BLaER1 treated with 17β-estradiol and CSF1 and Interleukin-3, amounts not matched to agents 10 nM and 100 nM (cell line): ENCODE results near the gene AP5S1.

ENCODE experiments used
- H3K27ac ChIP-seq, 11 experiments: shearing (Covaris generic); formaldehyde crosslinking; 2 replicates each; pipeline ENCODE4 v1.8.1; 2022
- H3K27me3 ChIP-seq, 11 experiments: shearing (Covaris generic); formaldehyde crosslinking; 2 replicates each; pipeline ENCODE4 v1.8.1; 2022
- H3K36me3 ChIP-seq, 11 experiments: shearing (Covaris generic); formaldehyde crosslinking; 2 replicates each; pipeline ENCODE4 v1.8.1; 2022
- H3K4me1 ChIP-seq, 10 experiments: shearing (Covaris generic); formaldehyde crosslinking; 2 replicates each; pipeline ENCODE4 v1.8.1; 2022
- H3K4me2 ChIP-seq, 11 experiments: shearing (Covaris generic); formaldehyde crosslinking; 2 replicates each; pipeline ENCODE4 v1.8.1; 2022
- H3K4me3 ChIP-seq, 10 experiments: shearing (Covaris generic); formaldehyde crosslinking; 2 replicates each; pipeline ENCODE4 v1.8.1; 2022
- H3K9ac ChIP-seq, 11 experiments: shearing (Covaris generic); formaldehyde crosslinking; 2 replicates each; pipeline ENCODE4 v1.8.1; 2022
- H3K9me3 ChIP-seq, 11 experiments: shearing (Covaris generic); formaldehyde crosslinking; replicated peaks in 1 of 11; 2 replicates each; pipeline ENCODE4 v1.8.1; 2022
- H4K20me1 ChIP-seq, 11 experiments: shearing (Covaris generic); formaldehyde crosslinking; 2 replicates each; pipeline ENCODE4 v1.8.1; 2022
- Cebpa-rat ChIP-seq, 11 experiments: shearing (Covaris generic); IDR thresholded peaks; 2 replicates each; pipeline ENCODE4 v1.8.1; 2022

Gene AP5S1

DNA sequence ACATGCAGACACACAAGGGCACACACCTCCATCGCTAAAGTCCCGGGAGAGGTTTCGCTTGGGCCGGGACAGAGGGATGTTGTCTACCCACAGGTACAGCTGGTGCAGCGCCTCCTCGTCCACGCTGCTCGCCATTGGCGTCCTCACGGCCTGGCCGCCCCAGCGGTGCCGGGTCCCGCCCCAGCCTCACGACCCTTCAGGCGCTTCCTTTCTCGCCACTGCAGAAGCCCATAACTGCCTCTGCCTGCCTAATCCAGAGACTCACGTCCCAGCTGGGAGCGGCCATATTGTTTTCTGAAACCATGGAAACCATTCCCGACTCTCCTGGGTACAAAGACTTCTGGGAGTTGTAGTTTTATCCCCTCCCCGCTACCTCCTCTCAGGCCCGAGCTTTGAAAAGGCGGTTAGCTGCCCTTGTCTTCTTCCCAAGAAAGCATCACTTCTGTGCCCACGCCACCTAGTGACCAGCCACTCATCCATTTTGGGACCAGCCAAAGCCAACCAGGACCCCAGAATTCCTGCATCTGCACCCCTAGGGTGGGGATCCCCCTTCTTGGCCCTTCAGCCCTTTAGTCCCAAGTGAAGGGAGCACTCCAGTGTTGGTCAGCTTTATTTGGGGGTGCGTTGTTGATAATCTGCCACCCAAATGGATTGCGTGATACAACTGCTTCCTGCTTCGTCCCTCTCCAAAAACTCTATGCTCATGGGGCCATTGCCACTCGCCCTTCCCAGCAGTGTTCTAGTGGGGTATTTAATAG is 39.0 kb upstream of the AP5S1 start, which contains the start of gene SPEF1:
SPEF1 (minus strand) TSS at position 296 of the 758 bp plus-strand sequence; CDS start at position 135, 161 bp downstream.
- H3K27me3 ChIP-seq, result peaks cover 37 to 49% (median 45%) of the 10 kb centered on the region in 11 experiments
- H3K4me2 ChIP-seq, result peak within 1 kb of the TSS; percentile 85 to 99 (median 97)
- H3K27ac ChIP-seq, result peak within 1 kb of the TSS in 1 of 11 experiments; percentile 44; a peak in 1 of 22 replicates
- peak within 1 kb of the TSS in 6 of 11 experiments; percentile 12 to 57 (median 44); a peak in 9 of 22 replicates for H3K9ac ChIP-seq
- H3K36me3 ChIP-seq, result peaks cover 0 to 32% (median 6%) of the 10 kb centered on the region in 11 experiments; a peak in 15 of 22 replicates
- H3K4me1 ChIP-seq, result peaks cover 40 to 74% (median 58%) of the 10 kb centered on the region in 10 experiments
- H4K20me1 ChIP-seq, result peaks cover 31 to 65% (median 52%) of the 10 kb centered on the region in 11 experiments; a peak in 21 of 22 replicates
- TF ChIP-seq Cebpa-rat (IDR thresholded peaks at IDR 0.05), result no peak
- H3K4me3 ChIP-seq, result peak within 1 kb of the TSS; percentile 39 to 69 (median 54); a peak in 19 of 20 replicates
- H3K9me3 ChIP-seq, result peaks cover 0 to 21% (median 3%) of the 10 kb centered on the region in 11 experiments; a peak in 9 of 22 replicates

DNA sequence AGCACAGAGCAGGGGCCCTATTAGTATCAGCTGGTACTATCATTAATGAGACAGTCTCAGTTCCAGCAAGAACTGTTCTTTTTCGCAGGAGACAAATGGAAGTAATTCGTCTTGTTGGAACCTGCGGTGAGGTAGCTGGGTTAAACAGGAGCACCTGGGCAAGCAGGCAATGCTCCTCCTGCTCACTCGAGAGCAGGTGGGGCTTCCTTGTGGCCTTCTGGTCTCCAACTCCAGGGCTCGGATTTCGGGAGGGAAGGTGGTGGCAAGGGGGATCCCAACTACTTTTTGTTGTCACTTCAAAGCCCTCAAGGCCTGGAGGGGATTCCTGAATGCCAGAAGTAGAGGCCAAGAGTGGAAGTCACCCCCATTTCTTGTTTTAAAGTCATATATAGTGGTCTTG is 37.8 kb upstream of the AP5S1 start:
- Histone ChIP-seq H3K27me3 (peaks cover 24 to 36% (median 32%) of the 10 kb centered on the region in 11 experiments), H3K4me3 (no peak overlapping the region), H3K9me3 (peaks cover 0 to 9% (median 0%) of the 10 kb centered on the region in 11 experiments; a peak in 2 of 22 replicates), H3K4me2 (no peak overlapping the region), H3K36me3 (peaks cover 0 to 32% (median 6%) of the 10 kb centered on the region in 11 experiments; a peak in 15 of 22 replicates), H3K4me1 (peaks cover 43 to 76% (median 59%) of the 10 kb centered on the region in 10 experiments), H3K27ac (no peak overlapping the region), H3K9ac (peak overlapping the region in 1 of 11 experiments; percentile 57; a peak in 1 of 22 replicates), H4K20me1 (peaks cover 31 to 65% (median 52%) of the 10 kb centered on the region in 11 experiments; a peak in 21 of 22 replicates)
- TF ChIP-seq Cebpa-rat (IDR thresholded peaks at IDR 0.05), result no peak

DNA sequence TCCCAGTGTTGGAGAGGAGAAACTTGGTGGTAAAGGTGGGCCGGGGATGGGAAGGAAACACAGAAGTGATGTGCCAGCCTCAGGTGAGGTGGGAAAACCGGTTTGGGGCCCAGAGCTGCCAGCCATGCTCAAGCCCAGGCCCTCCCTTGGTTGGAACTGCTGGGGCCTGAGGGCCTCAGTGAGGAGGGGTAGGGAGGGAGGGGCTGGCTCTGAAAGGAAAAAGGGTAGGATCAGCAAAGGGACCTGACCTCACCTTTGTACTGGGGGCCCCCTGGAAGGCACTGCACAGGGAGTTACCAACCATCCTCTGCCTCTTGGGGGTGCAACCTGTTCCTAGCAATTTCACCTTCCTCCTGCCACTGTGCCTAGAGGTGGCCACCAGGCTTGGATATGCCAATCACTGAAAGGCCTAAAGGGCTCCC is 37.3 kb upstream of the AP5S1 start:
- peaks cover 0 to 32% (median 6%) of the 10 kb centered on the region in 11 experiments; a peak in 15 of 22 replicates for H3K36me3 ChIP-seq
- no peak overlapping the region for H3K4me3 ChIP-seq
- H4K20me1 ChIP-seq, result peaks cover 31 to 60% (median 52%) of the 10 kb centered on the region in 11 experiments; a peak in 21 of 22 replicates
- peaks cover 43 to 75% (median 59%) of the 10 kb centered on the region in 10 experiments for H3K4me1 ChIP-seq
- H3K9me3 ChIP-seq, result peaks cover 0 to 4% (median 0%) of the 10 kb centered on the region in 11 experiments; a peak in 1 of 22 replicates
- no peak overlapping the region for H3K27ac ChIP-seq
- TF ChIP-seq Cebpa-rat (IDR thresholded peaks at IDR 0.05), result no peak
- peaks cover 19 to 31% (median 28%) of the 10 kb centered on the region in 11 experiments for H3K27me3 ChIP-seq
- H3K4me2 ChIP-seq, result peak overlapping the region in 7 of 11 experiments; percentile 5 to 100 (median 55); a peak in 6 of 22 replicates
- H3K9ac ChIP-seq, result peak overlapping the region in 4 of 11 experiments; percentile 7 to 57 (median 40); a peak in 3 of 22 replicates

DNA sequence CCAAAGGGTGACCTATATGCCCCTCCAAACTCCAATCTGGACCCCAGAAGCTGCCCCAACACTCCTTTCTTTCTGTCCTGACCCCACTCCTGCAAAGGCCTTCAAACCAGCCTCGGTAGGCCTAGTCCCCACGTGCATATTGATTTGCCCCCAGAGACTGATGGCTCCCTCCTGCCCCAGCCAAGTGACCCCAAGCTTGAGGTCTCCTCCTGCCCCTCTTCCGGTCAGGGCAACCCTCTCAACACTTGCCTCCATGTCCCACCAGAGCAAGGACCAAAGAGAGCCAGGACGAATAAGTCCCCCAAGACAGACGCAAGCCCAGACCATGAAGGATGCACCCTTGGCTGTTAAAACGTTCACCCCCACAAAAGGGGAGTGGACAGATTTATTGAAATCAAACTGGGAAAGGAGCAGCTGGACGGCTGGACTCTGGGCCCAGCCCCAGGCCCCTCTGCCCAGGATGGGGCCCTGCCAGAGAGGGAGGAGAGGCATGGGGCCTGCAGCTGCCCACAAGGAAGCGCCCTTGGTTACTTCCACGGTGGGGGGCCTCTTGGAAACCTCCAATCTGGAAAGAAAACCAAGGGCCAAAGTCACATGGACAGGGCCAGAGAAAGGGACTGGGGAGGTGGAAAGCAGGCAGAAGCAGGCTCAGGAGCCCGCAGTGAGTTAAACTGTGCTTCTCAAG is 36.7 kb upstream of the AP5S1 start:
- peaks cover 0 to 32% (median 6%) of the 10 kb centered on the region in 11 experiments; a peak in 15 of 22 replicates for H3K36me3 ChIP-seq
- peak overlapping the region in 8 of 11 experiments; percentile 5 to 100 (median 54); a peak in 14 of 22 replicates for H3K4me2 ChIP-seq
- H3K27ac ChIP-seq, result no peak overlapping the region
- H3K27me3 ChIP-seq, result peaks cover 14 to 26% (median 22%) of the 10 kb centered on the region in 11 experiments
- H3K9me3 ChIP-seq, result no peaks in the 10 kb centered on the region
- peaks cover 47 to 69% (median 57%) of the 10 kb centered on the region in 10 experiments for H3K4me1 ChIP-seq
- peak overlapping the region in 6 of 11 experiments; percentile 7 to 91 (median 40); a peak in 7 of 22 replicates for H3K9ac ChIP-seq
- H4K20me1 ChIP-seq, result peaks cover 31 to 56% (median 52%) of the 10 kb centered on the region in 11 experiments; a peak in 21 of 22 replicates
- 0 out of 20 replicates have a peak overlapping the region, but pooled peaks of 1 of the 10 experiments have one; percentile 4 for H3K4me3 ChIP-seq
- no peak for TF ChIP-seq Cebpa-rat (IDR thresholded peaks at IDR 0.05)

DNA sequence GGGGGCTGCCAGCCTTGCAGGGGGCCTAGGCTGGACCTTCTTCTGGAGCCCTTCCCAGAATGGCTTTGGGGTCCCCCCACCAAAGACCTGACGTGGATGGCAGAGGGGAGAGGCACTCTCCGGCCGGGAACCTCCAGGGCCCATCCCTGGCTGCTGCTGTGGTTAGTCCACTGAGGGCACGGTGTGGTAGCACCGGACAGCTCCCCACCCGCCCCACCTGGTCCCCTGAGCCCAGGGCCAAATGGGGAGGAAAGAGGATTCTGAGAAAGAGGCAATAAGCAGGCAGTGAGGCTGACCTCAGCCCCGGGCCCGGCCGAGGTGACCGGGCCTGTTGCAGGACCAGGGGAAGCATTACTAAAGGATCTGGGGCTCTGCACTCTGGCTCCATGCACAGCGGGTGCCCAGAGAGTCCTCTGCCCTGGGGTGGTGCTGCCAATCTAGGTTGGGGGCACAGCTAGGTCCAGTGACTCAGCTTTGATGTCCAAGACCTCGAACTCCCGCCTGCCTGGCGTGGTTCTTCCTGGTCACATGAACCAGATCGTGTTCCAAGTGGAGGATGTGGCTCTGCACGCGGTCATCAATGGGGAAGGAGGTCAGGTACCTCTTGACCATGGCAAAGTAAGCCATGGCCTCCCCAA is 36.0 kb upstream of the AP5S1 start:
- Histone ChIP-seq H3K4me2 (peak overlapping the region; percentile 90 to 100 (median 99)), H3K36me3 (peaks cover 0 to 32% (median 6%) of the 10 kb centered on the region in 11 experiments; a peak in 15 of 22 replicates), H3K4me1 (peaks cover 47 to 63% (median 55%) of the 10 kb centered on the region in 10 experiments), H4K20me1 (peaks cover 31 to 56% (median 52%) of the 10 kb centered on the region in 11 experiments; a peak in 21 of 22 replicates), H3K9me3 (no peaks in the 10 kb centered on the region), H3K4me3 (peak overlapping the region in 3 of 10 experiments; percentile 74 to 85 (median 77); a peak in 4 of 20 replicates), H3K27me3 (peaks cover 7 to 19% (median 15%) of the 10 kb centered on the region in 11 experiments), H3K27ac (no peak overlapping the region), H3K9ac (peak overlapping the region in 9 of 11 experiments; percentile 4 to 91 (median 55); a peak in 8 of 22 replicates)
- no peak for TF ChIP-seq Cebpa-rat (IDR thresholded peaks at IDR 0.05)

DNA sequence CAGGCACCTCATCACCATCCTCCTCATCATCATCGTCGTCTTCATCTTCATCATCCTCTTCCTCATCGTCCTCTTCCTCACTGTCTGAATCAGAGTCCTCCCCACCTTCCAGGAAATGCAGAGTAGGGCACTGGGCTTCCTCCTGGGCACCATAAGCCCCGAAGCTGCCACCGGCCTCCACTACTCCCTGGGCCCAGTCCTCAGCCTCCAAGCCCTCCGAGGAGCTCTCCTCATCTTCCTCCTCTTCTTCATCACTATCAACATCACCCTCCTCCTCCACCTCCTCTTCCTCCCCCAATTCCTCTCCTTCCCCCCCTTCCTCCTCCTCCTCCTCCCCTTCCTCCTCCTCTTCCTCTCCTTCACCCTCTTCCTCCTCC is 35.5 kb upstream of the AP5S1 start:
- Histone ChIP-seq H3K4me1 (peaks cover 47 to 63% (median 53%) of the 10 kb centered on the region in 10 experiments), H3K9me3 (no peaks in the 10 kb centered on the region), H4K20me1 (peaks cover 31 to 56% (median 52%) of the 10 kb centered on the region in 11 experiments; a peak in 21 of 22 replicates), H3K27me3 (peaks cover 2 to 14% (median 10%) of the 10 kb centered on the region in 11 experiments), H3K36me3 (peaks cover 0 to 32% (median 6%) of the 10 kb centered on the region in 11 experiments; a peak in 15 of 22 replicates), H3K4me3 (peak overlapping the region in 6 of 10 experiments; percentile 67 to 88 (median 76); a peak in 8 of 20 replicates), H3K4me2 (peak overlapping the region; percentile 90 to 100 (median 99)), H3K9ac (peak overlapping the region in 10 of 11 experiments; percentile 4 to 92 (median 72); a peak in 13 of 22 replicates), H3K27ac (no peak overlapping the region)
- no peak for TF ChIP-seq Cebpa-rat (IDR thresholded peaks at IDR 0.05)

DNA sequence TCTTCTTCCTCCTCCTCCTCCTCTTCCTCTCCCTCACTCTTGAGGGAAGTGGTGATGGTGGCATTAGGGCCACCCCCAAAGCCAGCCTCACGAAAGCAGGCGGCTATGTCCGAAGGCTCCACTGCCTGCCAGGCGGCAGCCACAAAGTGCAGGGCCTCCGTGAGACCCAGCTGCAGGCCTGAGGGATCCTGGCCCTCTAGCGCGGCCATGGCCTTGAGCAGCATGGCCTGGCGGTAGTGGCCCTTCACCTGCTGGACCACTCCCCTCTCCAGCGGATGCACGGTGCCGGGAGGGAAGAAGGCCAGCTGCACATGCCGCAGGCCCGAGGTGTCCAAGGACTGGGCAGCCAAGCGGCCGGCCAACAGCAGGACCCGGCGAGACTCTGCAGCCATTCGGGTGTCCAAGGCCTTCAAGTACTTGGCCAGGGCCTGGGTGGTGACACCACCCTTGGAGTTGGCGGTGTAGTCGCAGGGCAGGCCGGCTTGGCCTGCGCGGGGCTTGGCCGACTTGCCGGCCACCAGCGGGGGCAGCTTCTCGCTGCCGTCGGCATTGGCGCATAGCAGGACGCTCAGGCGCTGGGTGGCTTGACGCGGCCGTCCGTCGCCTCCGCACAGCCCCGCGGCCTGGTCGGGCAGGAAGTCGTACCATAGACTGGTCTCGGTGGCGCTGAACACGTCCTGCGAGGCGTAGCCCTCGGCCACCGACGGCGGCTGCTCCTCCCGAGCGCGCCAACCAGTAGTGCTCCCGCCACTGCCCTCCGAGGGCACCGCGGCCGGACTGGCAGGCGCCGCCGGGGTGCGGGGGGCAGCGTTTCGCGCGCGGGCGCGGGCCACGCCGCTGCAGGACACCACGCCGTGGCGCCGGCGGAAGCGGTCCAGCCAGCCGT is 34.9 kb upstream of the AP5S1 start:
- peak overlapping the region; percentile 83 to 94 (median 87) for H3K27ac ChIP-seq
- H3K27me3 ChIP-seq, result peaks cover 0 to 7% (median 4%) of the 10 kb centered on the region in 11 experiments; a peak in 13 of 22 replicates
- peak overlapping the region; percentile 66 to 88 (median 76) for H3K4me3 ChIP-seq
- H3K9ac ChIP-seq, result peak overlapping the region; percentile 84 to 94 (median 91)
- H3K9me3 ChIP-seq, result no peaks in the 10 kb centered on the region
- TF ChIP-seq Cebpa-rat (IDR thresholded peaks at IDR 0.05), result no peak
- H3K4me1 ChIP-seq, result peaks cover 45 to 61% (median 51%) of the 10 kb centered on the region in 10 experiments
- peaks cover 31 to 55% (median 52%) of the 10 kb centered on the region in 11 experiments; a peak in 21 of 22 replicates for H4K20me1 ChIP-seq
- peak overlapping the region; percentile 90 to 100 (median 99) for H3K4me2 ChIP-seq
- peaks cover 0 to 32% (median 6%) of the 10 kb centered on the region in 11 experiments; a peak in 15 of 22 replicates for H3K36me3 ChIP-seq
